ENCODE results near the gene COPB2. TPM values are rescaled to one million over a fixed set of nuclear protein-coding genes. Genes with fewer than 3 reads are reported as not detected.
"Not testable (repeated sequence)": the region's sequence is repeated elsewhere in the genome, so short reads cannot be mapped to it uniquely, and the experiment has no call there.

Gene COPB2
- total and polyA plus RNA-seq, 2 of the 4 experiments (the other 2 are of a cell fraction): 179 to 363 TPM

DNA sequence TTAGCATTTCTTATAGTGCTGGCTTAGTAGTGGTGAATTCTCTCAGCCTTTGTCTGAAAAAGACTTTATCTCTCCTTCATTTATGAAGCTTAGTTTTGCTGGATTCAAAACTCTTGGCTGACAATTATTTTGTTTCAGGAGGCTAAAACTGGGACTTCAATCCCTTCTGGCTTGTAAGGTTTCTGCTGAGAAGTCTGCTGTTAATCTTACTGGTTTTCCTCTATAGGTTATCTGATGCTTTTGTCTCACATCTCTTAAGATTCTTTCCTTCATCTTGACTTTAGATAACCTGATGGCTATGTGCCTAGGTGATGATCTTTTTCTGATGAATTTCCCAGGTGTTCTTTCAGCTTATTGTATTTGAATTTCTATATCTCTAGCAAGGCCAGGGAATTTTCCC is 23.4 kb upstream of the COPB2 start:
- H3K36me3 ChIP-seq (ENCODE audit: control insufficient read depth, insufficient read depth, low read length); H4K20me1 ChIP-seq (ENCODE audit: insufficient read depth, low read length); H3K4me3 ChIP-seq (ENCODE audit: insufficient read depth, low read depth, low read length); H4K8ac ChIP-seq (ENCODE audit: low read depth in 2 of 2, low read length in 2 of 2); H3K9ac ChIP-seq (ENCODE audit: low read depth, low read length); DNase-seq; H3K4me1 ChIP-seq (ENCODE audit: control insufficient read depth, insufficient read depth, low read length); H3K79me1 ChIP-seq (ENCODE audit: low read depth in 1 of 2, low read length in 2 of 2); H3K4me2 ChIP-seq (ENCODE audit: low read depth, low read length); CTCF ChIA-PET; H2AK9ac ChIP-seq (replicated peaks; ENCODE audit: low read depth, low read length, poor library complexity); H4K91ac ChIP-seq (ENCODE audit: insufficient read depth, low read depth, low read length); H3K9me1 ChIP-seq (ENCODE audit: insufficient read depth, low read length); H4K5ac ChIP-seq (ENCODE audit: low read depth, low read length); dilution Hi-C loops (cut with HindIII; ENCODE audit: low sequenced_read_pairs, unreplicated experiment); H3K23ac ChIP-seq (ENCODE audit: low read depth, low read length); H3K56ac ChIP-seq (ENCODE audit: extremely low read depth, insufficient read depth, low read length); H2BK20ac ChIP-seq (ENCODE audit: low read depth, low read length); POLR2A ChIA-PET (ENCODE audit: unreplicated experiment); ATAC-seq (ENCODE audit: low read depth); H3K9me3 ChIP-seq (ENCODE audit: control insufficient read depth, insufficient read depth, low read length); H2BK15ac ChIP-seq (ENCODE audit: low read depth, low read length); BruUV-seq (replicated peaks); H3K27me3 ChIP-seq (ENCODE audit: control insufficient read depth, insufficient read depth, low read length); intact Hi-C loops (cut with micrococcal nuclease); H2AK5ac ChIP-seq (ENCODE audit: low read depth, low read length); H3K27ac ChIP-seq (ENCODE audit: insufficient read depth, low read length); H2BK120ac ChIP-seq (ENCODE audit: low read depth, low read length); H3K18ac ChIP-seq (ENCODE audit: low read depth, low read length); H3K14ac ChIP-seq (replicated peaks; ENCODE audit: low read depth, low read length); H2AFZ ChIP-seq (replicated peaks; ENCODE audit: low read length, poor library complexity); in situ Hi-C loops (cut with MboI; ENCODE audit: low sequenced_read_pairs); H3K4ac ChIP-seq (ENCODE audit: low read depth, low read length); H2BK5ac ChIP-seq (ENCODE audit: low read depth, low read length, poor library complexity, severe bottlenecking): not testable (repeated sequence)

DNA sequence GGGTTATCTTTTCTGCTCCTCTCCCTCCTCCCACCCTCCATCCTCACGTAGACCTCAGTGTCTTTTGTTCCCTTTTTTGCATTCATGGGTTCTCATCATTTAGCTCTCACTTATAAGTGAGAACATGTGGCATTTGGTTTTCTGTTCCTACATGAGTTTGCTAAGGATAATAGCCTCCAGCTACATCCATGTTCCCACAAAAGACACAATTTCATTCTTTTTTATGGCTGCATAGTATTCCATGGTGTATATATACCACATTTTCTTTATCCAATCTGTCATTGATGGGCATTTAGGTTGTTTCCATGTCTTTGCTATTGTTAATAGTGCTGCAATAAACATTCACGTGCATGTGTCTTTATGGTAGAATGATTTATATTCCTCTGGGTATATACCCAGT is 11.7 kb upstream of the COPB2 start:
- H2AK9ac ChIP-seq (replicated peaks; ENCODE audit: low read depth, low read length, poor library complexity); H3K9me1 ChIP-seq (ENCODE audit: insufficient read depth, low read length); H2AK5ac ChIP-seq (ENCODE audit: low read depth, low read length); H3K27ac ChIP-seq (ENCODE audit: insufficient read depth, low read length); H2AFZ ChIP-seq (replicated peaks; ENCODE audit: low read length, poor library complexity); ATAC-seq (ENCODE audit: low read depth); H4K20me1 ChIP-seq (ENCODE audit: insufficient read depth, low read length); H3K56ac ChIP-seq (ENCODE audit: extremely low read depth, insufficient read depth, low read length); in situ Hi-C loops (cut with MboI; ENCODE audit: low sequenced_read_pairs); H3K4me2 ChIP-seq (ENCODE audit: low read depth, low read length); H3K36me3 ChIP-seq (ENCODE audit: control insufficient read depth, insufficient read depth, low read length); intact Hi-C loops (cut with micrococcal nuclease); H2BK120ac ChIP-seq (ENCODE audit: low read depth, low read length); H3K79me1 ChIP-seq (ENCODE audit: low read depth in 1 of 2, low read length in 2 of 2); H3K27me3 ChIP-seq (ENCODE audit: control insufficient read depth, insufficient read depth, low read length); H3K9ac ChIP-seq (ENCODE audit: low read depth, low read length); dilution Hi-C loops (cut with HindIII; ENCODE audit: low sequenced_read_pairs, unreplicated experiment); DNase-seq; H3K9me3 ChIP-seq (ENCODE audit: control insufficient read depth, insufficient read depth, low read length); H3K18ac ChIP-seq (ENCODE audit: low read depth, low read length); H4K91ac ChIP-seq (ENCODE audit: insufficient read depth, low read depth, low read length); H4K5ac ChIP-seq (ENCODE audit: low read depth, low read length); H2BK5ac ChIP-seq (ENCODE audit: low read depth, low read length, poor library complexity, severe bottlenecking); BruUV-seq (replicated peaks); H3K4me1 ChIP-seq (ENCODE audit: control insufficient read depth, insufficient read depth, low read length); H4K8ac ChIP-seq (ENCODE audit: low read depth in 2 of 2, low read length in 2 of 2); H2BK15ac ChIP-seq (ENCODE audit: low read depth, low read length); H3K4me3 ChIP-seq (ENCODE audit: insufficient read depth, low read depth, low read length); H3K23ac ChIP-seq (ENCODE audit: low read depth, low read length); H3K14ac ChIP-seq (replicated peaks; ENCODE audit: low read depth, low read length); H3K4ac ChIP-seq (ENCODE audit: low read depth, low read length); POLR2A ChIA-PET (ENCODE audit: unreplicated experiment); H2BK20ac ChIP-seq (ENCODE audit: low read depth, low read length): not testable (repeated sequence)
- CTCF ChIA-PET: interaction anchor here (0.6 kb wide), 1 partner anchor 147 kb away, joined by 3 read pairs; no protein-coding TSS in a partner anchor
- WGBS, 2 experiments (ENCODE audit: extremely low coverage in 2 of 2, insufficient read length in 1 of 2): no CpG with 5 or more reads among the region's 2 CpGs
